ENCODE measurements around the gene OPHN1.
"Not testable (repeated sequence)": the region's sequence is repeated elsewhere in the genome, so short reads cannot be mapped to it uniquely, and the experiment has no call there.

Gene OPHN1

DNA sequence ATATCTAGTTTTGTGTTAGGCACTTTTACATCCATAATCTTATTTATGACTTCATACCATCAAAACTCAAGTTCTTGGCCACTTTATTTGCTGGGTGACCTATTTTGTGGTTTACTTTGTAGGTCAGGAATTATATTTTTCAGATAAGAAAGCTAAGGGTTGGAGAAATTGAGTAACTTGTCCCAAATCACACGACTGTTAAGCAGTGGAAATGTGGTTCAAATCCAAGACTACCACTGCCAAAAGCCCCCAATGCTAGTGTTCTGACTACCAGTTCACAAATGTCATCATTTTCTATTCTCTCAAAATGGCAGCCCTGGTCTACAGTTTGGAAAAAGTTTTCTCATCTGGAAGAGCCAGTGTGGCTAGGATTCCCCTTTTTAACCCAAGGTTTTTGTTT lies 74.6 kb downstream of the OPHN1 start:
- no peak for DNase-seq (ENCODE audit: low read depth in 2 of 2)

DNA sequence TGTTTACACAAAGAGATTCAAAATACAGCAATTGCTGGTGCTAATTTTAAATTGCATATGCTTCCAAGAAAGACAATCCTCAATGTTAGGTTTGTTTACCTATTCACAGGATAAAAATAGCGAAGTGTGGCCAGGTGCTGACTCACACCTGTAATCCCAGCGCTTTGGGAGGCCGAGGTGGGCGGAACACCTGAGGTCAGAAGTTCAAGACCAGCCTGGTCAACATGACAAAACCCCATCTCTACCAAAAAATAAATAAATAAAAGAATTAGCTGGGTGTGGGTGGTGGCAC lies 77.7 kb downstream of the OPHN1 start:
- no peak for DNase-seq (ENCODE audit: low read depth in 2 of 2)

DNA sequence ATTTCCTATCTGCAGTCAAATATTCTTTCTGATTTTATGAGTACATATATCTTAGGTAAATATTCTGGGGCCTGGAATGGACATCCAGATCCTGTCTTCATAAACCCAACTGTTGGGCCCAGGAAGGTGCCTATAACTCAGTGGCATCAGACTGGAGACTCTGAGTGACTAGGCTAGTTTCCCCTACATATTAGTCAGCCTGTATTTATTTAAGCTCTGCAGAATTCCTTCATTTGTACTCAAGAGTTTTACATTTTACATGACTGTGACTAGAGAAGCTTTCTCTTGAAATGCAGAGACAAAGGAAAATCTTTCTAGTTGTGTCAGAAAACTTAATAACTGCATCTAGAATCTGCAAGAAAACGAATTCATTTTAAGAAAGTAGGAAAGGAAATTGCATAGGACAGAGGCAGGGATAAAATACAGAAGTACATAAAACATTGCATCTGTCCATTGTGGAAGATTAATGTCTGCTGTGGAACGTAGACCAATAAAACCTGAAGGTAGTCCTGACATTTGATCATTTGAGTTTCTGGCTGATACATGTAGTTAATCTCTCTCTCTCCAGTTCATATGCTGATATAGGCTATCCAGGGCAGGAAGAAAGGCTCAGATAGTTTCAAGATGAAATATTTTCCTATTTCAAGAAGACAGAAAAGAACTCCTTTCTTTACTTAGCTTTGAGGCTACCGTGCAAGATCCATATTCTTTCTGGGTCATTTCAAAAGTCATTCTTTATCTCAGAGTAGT lies 78.2 kb downstream of the OPHN1 start:
- DNase-seq (ENCODE audit: low read depth in 2 of 2) = no peak

DNA sequence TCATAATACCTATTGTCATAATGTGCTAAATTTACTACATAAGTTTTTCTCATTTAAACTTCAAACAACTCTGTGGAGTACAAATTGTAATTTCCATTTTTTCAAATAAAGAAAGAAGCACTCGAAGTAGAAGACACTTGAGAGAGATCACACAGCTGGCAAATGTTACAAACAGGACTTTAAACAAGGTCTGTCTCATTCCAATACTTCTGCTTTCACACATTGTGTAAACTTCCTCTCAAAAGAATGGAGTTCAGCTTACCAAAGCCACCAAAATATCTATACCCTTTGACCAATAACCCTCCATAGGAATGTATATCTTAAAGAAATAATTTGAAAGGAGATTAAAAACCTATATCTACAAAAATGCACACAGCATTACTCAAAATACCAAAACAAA lies 88.3 kb downstream of the OPHN1 start:
- no peak for DNase-seq (ENCODE audit: low read depth in 2 of 2)

DNA sequence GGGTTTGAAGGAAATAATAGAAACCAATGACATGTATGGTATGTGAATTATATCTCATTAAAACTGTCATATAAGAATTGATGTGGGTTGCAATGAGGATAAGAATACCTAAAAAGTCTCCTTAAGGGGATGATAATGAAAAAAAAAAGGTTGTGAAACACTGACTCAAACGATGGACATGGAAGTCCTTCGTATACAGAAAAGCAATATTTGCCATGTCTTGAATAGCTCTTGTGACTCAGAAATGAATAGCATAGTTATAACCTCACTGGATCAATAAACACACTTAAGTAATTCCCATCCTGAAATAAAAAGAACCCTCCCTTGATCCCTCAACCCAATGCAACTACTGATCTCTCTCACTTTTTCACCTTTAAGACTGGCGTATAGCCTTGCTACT lies 89.7 kb downstream of the OPHN1 start:
- DNase-seq (ENCODE audit: low read depth in 2 of 2) = no peak

DNA sequence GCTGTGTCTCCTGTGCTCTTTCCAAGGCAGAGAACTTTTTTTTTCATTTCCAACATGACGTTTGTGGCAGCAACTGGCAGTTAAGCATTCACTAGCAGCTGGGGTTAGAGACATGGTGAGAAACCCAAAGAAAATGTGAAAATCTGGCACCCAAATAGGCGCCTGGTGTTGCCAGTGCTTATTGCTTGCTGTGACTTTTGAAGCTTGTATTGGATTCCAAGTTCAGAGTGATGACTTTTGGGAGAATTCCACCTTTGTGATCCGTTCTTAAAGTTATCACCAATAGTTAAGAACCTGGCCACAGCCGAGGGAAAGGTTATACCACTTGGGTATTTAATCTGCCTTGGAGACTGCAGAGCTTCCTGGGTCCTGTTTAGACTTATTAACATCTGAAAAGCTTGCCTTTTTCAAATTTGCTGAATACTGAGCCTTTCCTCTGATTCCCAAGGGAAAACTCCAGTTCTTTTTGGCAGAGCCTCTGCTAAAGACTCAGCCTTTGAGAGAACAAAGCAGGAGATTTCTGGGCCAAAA lies 101.0 kb downstream of the OPHN1 start:
- DNase-seq (ENCODE audit: low read depth in 2 of 2) = no peak

DNA sequence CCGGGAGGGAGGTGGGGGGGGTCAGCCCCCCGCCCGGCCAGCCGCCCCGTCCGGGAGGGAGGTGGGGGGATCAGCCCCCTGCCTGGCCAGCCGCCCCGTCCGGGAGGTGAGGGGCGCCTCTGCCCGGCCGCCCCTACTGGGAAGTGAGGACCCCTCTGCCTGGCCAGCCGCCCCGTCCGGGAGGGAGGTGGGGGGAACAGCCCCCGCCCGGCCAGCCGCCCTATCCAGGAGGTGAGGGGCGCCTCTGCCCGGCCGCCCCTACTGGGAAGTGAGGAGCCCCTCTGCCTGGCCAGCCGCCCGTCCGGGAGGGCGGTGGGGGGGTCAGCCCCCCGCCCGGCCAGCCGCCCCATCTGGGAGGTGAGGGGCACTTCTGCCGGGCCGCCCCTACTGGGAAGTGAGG lies 106.5 kb downstream of the OPHN1 start:
- not testable (repeated sequence) for DNase-seq (ENCODE audit: low read depth in 2 of 2)

DNA sequence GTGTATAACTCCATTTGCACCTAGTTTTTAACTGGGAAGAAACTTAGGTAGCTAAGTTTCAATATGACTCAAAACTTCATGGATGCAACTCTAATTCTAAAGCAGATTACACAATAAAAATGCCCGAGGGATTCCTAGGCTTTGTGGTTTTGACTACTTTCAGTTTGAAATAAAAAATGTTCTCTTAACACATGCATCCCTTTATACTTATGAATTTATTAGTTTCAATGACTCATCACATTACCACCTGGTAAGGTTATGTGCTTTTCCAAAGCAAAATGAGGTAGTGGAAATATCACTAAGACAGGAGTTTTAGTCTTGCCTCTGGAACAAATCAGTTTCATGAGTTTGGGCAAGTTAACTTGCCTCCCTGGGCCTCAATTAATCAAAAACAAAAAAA lies 125.5 kb downstream of the OPHN1 start:
- DNase-seq (ENCODE audit: low read depth in 2 of 2) = no peak

DNA sequence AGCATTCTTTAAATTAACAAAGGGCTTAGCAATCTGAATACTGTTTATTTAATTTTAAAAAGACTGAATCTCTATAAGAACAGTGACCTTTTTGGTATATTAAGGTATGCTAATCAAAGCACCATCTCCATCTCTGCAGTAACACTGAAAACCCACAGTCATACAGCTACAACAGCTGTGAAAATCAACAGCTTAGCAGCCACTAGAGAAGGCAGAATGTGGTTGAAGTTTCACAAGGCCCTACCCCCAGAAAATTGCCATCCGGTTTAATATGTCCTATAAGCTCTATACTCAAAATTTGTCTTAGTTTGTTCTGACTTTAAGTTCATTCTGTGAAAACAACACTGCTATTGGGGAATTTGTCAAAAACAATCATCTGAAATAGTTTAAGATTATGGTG lies 128.7 kb downstream of the OPHN1 start:
- DNase-seq (ENCODE audit: low read depth in 2 of 2) = no peak

DNA sequence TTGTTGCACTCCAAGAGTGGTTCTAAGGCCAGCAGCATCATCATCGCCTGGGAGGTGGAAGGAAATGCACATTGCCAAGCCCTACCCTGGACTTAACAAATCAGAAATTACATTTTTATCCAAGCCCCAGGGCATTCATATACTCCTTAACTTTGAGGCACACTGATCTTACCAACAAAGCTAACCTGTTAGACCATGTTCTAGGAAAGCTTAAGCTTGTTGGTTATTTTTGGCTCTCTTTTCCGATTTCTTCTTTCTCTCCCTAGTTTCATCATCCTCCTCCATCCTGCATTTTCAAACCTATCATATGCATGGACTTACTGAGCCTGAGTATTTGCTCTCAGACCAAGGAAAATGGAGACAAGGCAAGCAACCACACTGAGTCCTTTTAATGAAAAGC lies 133.4 kb downstream of the OPHN1 start:
- DNase-seq (ENCODE audit: low read depth in 2 of 2) = no peak

DNA sequence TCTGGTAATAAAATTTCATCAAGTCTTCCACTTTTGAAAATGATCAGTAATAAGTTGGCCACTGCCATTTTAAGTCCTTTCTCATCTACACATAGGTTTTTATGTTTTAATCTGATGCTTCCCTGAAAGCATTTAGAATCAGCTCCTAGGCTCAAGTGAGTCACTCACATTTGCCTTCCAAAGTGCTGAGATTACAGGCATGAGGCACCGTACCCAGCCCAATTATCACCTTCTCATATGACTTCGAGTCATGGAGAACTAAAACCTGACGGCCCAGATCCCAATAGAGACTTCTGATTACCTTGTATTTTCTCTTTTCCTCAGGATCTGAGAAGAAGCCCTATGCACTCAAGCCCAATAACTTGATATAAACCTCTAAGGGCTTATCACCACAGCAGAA lies 140.8 kb downstream of the OPHN1 start:
- no peak for DNase-seq (ENCODE audit: low read depth in 2 of 2)

DNA sequence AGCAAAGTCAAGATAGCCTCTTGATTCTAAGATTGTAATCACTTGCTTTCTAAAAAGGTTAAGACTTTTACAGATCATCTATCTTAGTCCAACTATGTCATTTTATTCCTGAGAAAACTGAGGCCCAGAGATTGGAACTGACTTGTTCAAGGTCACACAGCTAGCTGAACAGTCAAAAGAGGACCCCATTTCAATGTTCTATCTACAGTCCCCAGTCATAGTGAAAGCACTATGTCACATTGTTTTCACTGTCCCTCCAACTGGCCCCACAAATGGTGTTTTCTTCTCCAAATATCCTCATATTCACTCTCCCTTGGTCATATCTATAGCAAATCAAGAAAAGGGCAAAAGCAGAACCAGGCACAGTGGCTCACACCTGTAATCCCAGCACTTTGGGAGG lies 145.2 kb downstream of the OPHN1 start:
- no peak for DNase-seq (ENCODE audit: low read depth in 2 of 2)

DNA sequence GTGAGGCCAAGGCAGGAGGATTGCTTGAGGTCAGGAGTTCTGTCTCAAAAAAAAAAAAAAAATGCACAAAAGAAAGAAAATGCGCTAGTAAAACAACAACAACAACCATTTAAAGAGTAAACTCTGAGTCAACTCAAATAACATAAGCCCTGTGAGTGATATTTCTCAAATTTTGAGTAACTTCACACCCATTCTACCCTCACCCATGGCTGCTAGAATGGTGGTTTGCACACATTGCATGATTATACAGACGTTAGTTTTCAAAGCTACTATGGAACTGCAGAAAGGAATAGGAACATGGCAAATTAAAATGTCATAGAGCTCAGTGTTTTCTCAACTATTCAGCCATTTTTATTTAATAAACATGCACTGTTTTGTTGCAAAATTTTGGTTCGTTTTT lies 145.9 kb downstream of the OPHN1 start:
- DNase-seq (ENCODE audit: low read depth in 2 of 2) = no peak

DNA sequence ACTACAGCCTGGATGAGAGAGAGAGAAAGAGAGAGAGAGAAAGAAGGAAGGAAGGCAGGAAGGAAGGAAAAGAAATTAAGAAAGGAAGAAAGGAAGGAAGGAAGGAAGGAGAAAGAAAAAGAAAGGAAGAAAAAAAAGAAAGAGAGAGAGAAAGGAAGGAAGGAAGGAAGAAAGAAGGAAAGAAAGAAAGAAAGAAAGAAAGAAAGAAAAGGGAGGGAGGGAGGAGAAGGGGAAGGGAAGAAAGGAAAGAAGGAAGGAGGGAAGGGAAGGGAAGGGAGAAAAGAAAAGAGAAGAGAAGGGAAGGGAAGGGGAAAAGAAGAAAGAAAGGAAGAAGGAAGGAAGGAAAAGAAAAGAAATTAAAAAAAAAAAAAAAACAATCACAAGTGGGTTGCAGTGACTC lies 146.3 kb downstream of the OPHN1 start:
- no peak for DNase-seq (ENCODE audit: low read depth in 2 of 2)

DNA sequence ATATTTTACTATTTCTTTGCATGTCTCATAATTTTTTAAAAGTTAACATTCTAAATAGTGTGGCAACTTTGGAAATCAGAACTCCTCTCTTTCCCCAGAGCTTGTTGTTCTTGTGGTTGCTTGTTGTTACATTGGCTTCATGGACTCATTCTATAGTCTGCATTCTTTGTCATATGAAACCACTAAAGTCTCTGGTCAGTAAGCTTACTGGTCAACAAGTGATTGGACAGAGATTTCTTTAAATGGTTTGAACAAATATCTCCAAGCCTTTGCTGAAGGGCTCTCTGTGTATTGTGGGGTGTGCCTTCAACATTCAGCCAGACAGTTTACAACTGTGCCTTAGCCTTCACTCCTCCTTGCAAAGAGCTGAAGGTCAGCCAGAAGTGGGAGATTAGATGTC lies 147.2 kb downstream of the OPHN1 start:
- DNase-seq (ENCODE audit: low read depth in 2 of 2) = no peak

DNA sequence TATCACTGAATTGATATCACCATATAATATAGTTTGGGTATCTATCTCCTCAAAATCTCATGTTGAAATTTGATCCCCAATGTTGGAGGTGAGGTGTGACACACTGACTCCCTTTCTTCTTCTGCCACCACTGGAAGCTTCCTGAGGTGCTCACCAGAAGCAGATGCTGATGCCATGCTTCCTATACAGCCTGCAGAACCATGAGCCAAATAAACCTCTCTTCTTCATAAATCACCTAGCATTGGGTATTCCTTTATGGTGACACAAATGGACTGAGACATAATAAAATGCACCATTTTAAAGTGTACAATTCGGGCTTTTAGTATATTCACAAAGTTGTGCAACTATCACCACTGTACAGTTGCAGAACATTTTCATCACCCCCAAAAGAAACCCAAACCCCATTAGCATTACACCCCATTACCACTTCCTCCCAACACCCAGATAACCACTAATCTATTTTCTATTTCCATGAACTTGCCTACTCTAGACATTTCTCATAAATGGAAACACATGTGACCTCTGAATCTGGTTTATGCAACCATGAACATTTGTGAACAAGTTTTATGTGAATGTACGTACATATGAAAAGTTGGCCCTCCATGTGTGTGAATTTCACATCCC lies 148.9 kb downstream of the OPHN1 start:
- no peak for DNase-seq (ENCODE audit: low read depth in 2 of 2)

DNA sequence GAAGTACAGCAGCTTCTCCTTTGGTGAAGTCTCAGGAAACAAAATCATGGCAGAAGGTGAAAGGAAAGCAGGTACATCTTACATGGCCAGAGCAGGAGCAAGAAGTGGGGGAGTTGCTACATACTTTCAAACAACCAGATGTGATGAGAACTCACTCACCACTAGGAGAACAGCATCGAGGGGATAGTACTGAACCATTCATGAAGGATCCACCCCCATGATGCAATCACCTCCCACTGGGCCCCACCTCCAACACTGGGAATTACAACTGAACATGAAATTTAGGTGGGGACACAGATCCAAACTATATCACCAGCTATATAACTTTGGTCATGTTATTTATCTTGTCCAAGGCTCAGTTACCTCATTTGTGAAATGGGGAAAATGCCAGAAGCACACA lies 159.4 kb downstream of the OPHN1 start:
- DNase-seq (ENCODE audit: low read depth in 2 of 2) = no peak

DNA sequence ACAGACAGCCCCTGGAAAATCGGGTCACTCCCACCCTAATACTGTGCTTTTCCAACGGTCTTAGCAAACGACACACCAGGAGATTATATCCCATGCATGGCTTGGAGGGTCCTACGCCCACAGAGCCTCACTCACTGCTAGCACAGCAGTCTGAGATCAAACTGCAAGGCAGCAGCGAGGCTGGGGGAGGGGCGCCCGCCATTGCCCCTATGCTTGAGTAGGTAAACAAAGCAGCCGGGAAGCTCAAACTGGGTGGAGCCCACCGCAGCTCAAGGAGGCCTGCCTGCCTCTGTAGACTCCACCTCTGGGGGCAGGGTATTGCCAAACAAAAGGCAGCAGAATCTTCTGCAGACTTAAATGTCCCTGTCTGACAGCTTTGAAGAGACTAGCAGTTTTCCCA lies 168.5 kb downstream of the OPHN1 start:
- DNase-seq (ENCODE audit: low read depth in 2 of 2) = not testable (repeated sequence)

DNA sequence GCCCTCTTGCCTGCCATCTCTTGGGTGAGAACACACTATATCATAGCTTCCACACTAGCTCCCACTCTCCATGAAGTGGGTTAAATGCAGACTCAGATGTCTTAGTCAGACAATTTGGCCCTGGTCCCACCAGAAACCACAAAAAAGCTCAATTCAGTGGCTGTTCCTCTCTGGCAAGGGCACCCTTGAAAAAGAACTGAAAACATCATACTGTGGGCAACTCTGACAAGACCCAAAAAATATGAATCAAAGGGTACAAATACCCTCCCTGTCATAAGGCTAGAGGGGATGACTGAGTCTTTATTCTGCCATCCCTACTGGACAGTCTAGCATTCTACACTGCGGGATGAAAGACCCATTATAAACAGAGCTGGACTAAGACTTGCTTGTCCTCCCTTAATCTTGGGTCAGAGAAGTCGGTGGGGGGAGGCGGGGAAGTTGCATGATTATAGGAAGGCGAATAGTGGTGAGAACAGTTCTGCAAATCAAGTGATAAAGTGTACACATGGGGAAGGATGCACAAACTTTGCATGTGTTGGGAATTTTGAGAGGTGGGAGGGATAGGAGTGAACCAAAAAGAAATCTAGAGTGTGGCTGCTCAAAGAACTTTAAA lies 172.1 kb downstream of the OPHN1 start:
- no peak for DNase-seq (ENCODE audit: low read depth in 2 of 2)

DNA sequence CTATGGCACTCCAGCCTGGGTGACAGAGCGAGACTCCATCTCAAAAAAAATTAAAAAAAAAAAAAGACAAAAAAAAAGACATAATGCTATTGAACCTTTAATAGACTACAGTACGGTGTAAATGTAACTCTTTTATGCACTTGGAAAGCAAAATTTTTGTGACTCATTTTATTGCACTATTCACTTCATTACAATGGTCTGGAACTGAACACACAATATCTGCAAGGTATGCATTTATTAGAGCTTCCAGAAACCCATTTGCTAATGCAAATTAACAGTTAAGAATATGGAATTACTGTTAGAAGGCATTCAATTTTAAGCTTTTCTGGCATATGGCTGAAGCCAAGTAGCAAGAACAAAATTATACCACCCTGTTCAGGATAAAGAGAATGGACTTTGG lies 176.3 kb downstream of the OPHN1 start:
- DNase-seq (ENCODE audit: low read depth in 2 of 2) = no peak

DNA sequence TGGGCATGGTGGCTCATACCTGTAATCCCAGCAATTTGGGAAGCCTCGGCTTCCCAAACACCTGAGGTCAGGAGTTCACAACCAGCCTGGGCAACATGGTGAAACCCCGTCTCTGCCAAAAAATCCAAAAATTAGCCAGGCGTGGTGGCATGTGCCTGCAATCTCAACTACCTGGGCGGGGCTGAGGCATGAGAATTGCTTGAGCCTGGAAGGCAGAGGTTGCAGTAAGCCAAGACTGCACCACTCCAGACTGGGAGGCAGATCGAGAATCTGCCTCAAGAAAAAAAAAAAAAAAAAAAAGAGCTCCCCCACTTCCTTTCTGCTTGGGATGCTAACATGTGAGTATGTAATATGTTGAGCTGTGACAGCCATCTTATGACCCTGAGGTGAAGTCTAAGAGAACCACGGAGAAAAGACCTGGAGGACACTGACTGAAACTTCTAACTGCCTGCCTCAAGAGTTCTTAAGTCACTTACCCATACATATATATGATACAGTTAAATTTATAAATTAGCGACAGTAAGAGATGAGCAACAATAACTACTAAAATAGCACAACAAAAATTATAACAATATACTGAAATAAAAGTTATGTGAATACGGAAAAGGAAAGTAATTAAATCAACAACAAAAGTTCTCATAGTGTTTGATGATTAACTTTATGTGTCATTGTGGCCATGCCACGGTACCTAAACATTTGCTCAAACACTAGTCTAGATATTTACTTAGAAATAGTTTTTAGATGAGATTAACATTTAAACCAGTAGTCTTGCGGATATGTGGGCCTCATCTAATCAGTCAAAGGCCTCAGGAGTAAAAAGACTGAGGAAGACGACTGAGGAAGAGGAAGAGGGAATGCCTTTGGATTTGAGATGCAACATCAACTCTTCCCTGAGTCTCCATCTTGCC lies 178.3 kb downstream of the OPHN1 start:
- DNase-seq (ENCODE audit: low read depth in 2 of 2) = no peak

DNA sequence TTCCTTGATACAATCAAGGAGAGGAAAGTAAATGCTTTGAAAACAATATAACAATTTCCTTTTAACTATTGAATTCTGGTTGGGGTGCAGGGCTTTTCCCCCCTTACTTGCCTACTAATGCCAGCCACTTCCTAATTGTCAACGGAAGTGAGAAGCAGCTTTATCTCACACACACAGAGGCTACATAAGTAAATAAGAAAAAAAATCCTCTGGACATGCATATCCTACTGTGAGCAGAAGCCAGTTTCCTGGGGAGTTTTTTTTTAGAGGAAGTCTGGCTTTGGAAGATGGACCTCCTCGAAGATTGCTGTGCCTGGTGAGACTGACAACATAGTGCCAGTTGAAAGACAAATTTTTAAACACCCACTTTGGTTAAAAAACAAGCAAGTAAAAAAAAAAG lies 180.6 kb downstream of the OPHN1 start:
- no peak for DNase-seq (ENCODE audit: low read depth in 2 of 2)

Data from stimulated activated CD4-positive, alpha-beta T cell treated with anti-CD3 and anti-CD28 coated beads, Interleukin-12 subunit alpha, Interleukin-12 subunit beta, amount 100 ng/mL, for 24 hours (primary cell).